H9 (cell line): ENCODE data around the gene GGACT. TPM values are rescaled to one million over a fixed set of nuclear protein-coding genes. Genes with fewer than 3 reads are reported as not detected.

ENCODE experiments used
- DNase-seq: peaks from one replicate; pipeline ENCODE4 v3.0.0-alpha.2; 2017
- H2AFZ ChIP-seq: one replicate; pipeline ENCODE4 v1.6.1; 2013; ENCODE audit warnings: mild to moderate bottlenecking, low read length, control low read depth, moderate library complexity
- H2AK5ac ChIP-seq: 2 replicates; pipeline ENCODE4 v1.6.1; 2013; ENCODE audit warnings: low read length, control low read depth, mixed read lengths; ENCODE audit not compliant: insufficient read length
- H2BK120ac ChIP-seq: one replicate; pipeline ENCODE4 v1.6.1; 2013; ENCODE audit warnings: low read depth, mild to moderate bottlenecking, low read length, control low read depth, inconsistent platforms; ENCODE audit not compliant: poor library complexity, severe bottlenecking
- H2BK12ac ChIP-seq: 2 replicates; pipeline ENCODE4 v1.6.1; 2013; ENCODE audit warnings: low read length, control low read depth, mixed read lengths, low read depth; ENCODE audit not compliant: insufficient read length
- H2BK15ac ChIP-seq: 2 replicates; pipeline ENCODE4 v1.6.1; 2013; ENCODE audit warnings: low read depth, low read length, control low read depth
- H2BK20ac ChIP-seq: one replicate; pipeline ENCODE4 v1.6.1; 2013; ENCODE audit warnings: low read depth, mild to moderate bottlenecking, low read length, control low read depth, inconsistent platforms; ENCODE audit not compliant: poor library complexity, severe bottlenecking
- H2BK5ac ChIP-seq: 2 replicates; pipeline ENCODE4 v1.6.1; 2013; ENCODE audit warnings: low read length, control low read depth, mixed read lengths; ENCODE audit not compliant: insufficient read length
- H3K14ac ChIP-seq: 2 replicates; pipeline ENCODE4 v1.6.1; 2013; ENCODE audit warnings: low read length, control low read depth; ENCODE audit not compliant: insufficient read depth
- H3K18ac ChIP-seq: 2 replicates; pipeline ENCODE4 v1.6.1; 2013; ENCODE audit warnings: low read depth, mild to moderate bottlenecking, mixed read lengths, low read length, control low read depth; ENCODE audit not compliant: insufficient read length
- H3K23ac ChIP-seq: 2 replicates; pipeline ENCODE4 v1.6.1; 2013; ENCODE audit warnings: low read length, control low read depth, mixed read lengths, low read depth; ENCODE audit not compliant: insufficient read length
- H3K23me2 ChIP-seq: 2 replicates; pipeline ENCODE4 v1.6.1; 2013; ENCODE audit warnings: low read depth, mild to moderate bottlenecking, mixed read lengths, low read length, control low read depth; ENCODE audit not compliant: insufficient read length, poor library complexity, severe bottlenecking
- H3K27ac ChIP-seq: 2 replicates; pipeline ENCODE4 v1.5.1; 2013; ENCODE audit warnings: low read length, control low read depth, mixed read lengths, low read depth; ENCODE audit not compliant: insufficient read length
- H3K27me3 ChIP-seq: 2 replicates; pipeline ENCODE4 v1.6.1; 2013; ENCODE audit warnings: low read length, control low read depth, inconsistent platforms; ENCODE audit not compliant: insufficient read depth
- H3K4ac ChIP-seq: 2 replicates; pipeline ENCODE4 v1.6.1; 2013; ENCODE audit warnings: low read depth, mild to moderate bottlenecking, control low read depth, inconsistent platforms, low read length, moderate library complexity
- H3K4me1 ChIP-seq: 2 replicates; pipeline ENCODE4 v1.6.1; 2013; ENCODE audit warnings: low read length, control low read depth, inconsistent platforms; ENCODE audit not compliant: insufficient read depth
- H3K4me2 ChIP-seq: 2 replicates; pipeline ENCODE4 v1.6.1; 2013; ENCODE audit warnings: low read length, control low read depth, mixed read lengths; ENCODE audit not compliant: insufficient read length, insufficient read depth
- H3K56ac ChIP-seq: 2 replicates; pipeline ENCODE4 v1.6.1; 2013; ENCODE audit warnings: low read depth, mild to moderate bottlenecking, mixed read lengths, low read length, control low read depth; ENCODE audit not compliant: insufficient read length
- H3K79me1 ChIP-seq: 2 replicates; pipeline ENCODE4 v1.6.1; 2013; ENCODE audit warnings: low read depth, mild to moderate bottlenecking, moderate library complexity, low read length, control low read depth, inconsistent platforms; ENCODE audit not compliant: insufficient read depth, poor library complexity, severe bottlenecking
- H3K79me2 ChIP-seq: 2 replicates; pipeline ENCODE4 v1.6.1; 2013; ENCODE audit warnings: low read length, control low read depth, inconsistent platforms; ENCODE audit not compliant: insufficient read depth
- H3K9ac ChIP-seq: 2 replicates; pipeline ENCODE4 v1.6.1; 2013; ENCODE audit warnings: low read length, control low read depth, mixed read lengths; ENCODE audit not compliant: insufficient read length; ENCODE audit errors: extremely low read depth
- H3K9me3 ChIP-seq: one replicate; pipeline ENCODE4 v1.6.1; 2013; ENCODE audit warnings: low read depth, low read length, inconsistent platforms; ENCODE audit not compliant: control insufficient read depth
- H3T11ph ChIP-seq: one replicate; pipeline ENCODE4 v1.6.1; 2013; ENCODE audit warnings: mild to moderate bottlenecking, low read length, control low read depth, inconsistent platforms
- H4K20me1 ChIP-seq: one replicate; pipeline ENCODE4 v1.6.1; 2013; ENCODE audit not compliant: control insufficient read depth, insufficient read length, insufficient read depth
- H4K5ac ChIP-seq: 2 replicates; pipeline ENCODE4 v1.6.1; 2013; ENCODE audit warnings: low read depth, mild to moderate bottlenecking, mixed read lengths, low read length, control low read depth; ENCODE audit not compliant: insufficient read length
- H4K8ac ChIP-seq: replicated peaks from 2 replicates; pipeline ENCODE4 v1.6.1; 2013; ENCODE audit warnings: low read length, control low read depth, mixed read lengths, low read depth; ENCODE audit not compliant: insufficient read length
- H4K91ac ChIP-seq: 2 replicates; pipeline ENCODE4 v1.6.1; 2013; ENCODE audit warnings: low read depth, mild to moderate bottlenecking, moderate library complexity, mixed read lengths, low read length, control low read depth; ENCODE audit not compliant: insufficient read length
- H3K27ac Mint-ChIP-seq, 3 experiments: 2 replicates in 2 of 3; 3 replicates in 1 of 3; pipeline ENCODE4 v1.8.0; 2020 to 2021; ENCODE audit warnings: mixed read lengths in 3 of 3, mild to moderate bottlenecking in 1 of 3, moderate library complexity in 1 of 3
- H3K27me3 Mint-ChIP-seq: 2 replicates; pipeline ENCODE4 v1.8.0; 2021; ENCODE audit warnings: low read depth, mild to moderate bottlenecking, moderate library complexity, mixed read lengths
- H3K36me3 Mint-ChIP-seq, 3 experiments: 2 replicates in 2 of 3; 3 replicates in 1 of 3; pipeline ENCODE4 v1.8.0; 2020 to 2021; ENCODE audit warnings: low read depth in 3 of 3, mixed read lengths in 3 of 3; ENCODE audit not compliant: insufficient read depth in 1 of 3
- H3K4me1 Mint-ChIP-seq, 2 experiments: 2 replicates each; pipeline ENCODE4 v1.8.0; 2020; ENCODE audit warnings: mixed read lengths in 2 of 2
- H3K4me3 Mint-ChIP-seq, 2 experiments: 2 replicates in 1 of 2; 3 replicates in 1 of 2; pipeline ENCODE4 v1.8.0; 2020 to 2021; ENCODE audit warnings: mild to moderate bottlenecking in 2 of 2, mixed read lengths in 2 of 2, moderate library complexity in 1 of 2
- H3K9me3 Mint-ChIP-seq, 2 experiments: 2 replicates in 1 of 2; 3 replicates in 1 of 2; pipeline ENCODE4 v1.8.0; 2020; ENCODE audit warnings: mild to moderate bottlenecking in 2 of 2, mixed read lengths in 2 of 2, moderate library complexity in 1 of 2
- CTCF ChIP-seq: fragments of 200-600 bp; sonication (generic); conservative IDR thresholded peaks from 3 replicates; pipeline ENCODE4 v1.8.0; 2021; ENCODE audit warnings: antibody characterized with exemption, mild to moderate bottlenecking
- WGBS: extraction: QIAGEN DNeasy Blood & Tissue Kit; methylation state at CpG from one replicate; pipeline ENCODE4 v1.1.7; 2013; ENCODE audit warnings: missing lambda C conversion rate, low lambda C conversion rate, mixed read lengths; ENCODE audit not compliant: insufficient read length; ENCODE audit errors: extremely low coverage; 5-methylcytosine and 5-hydroxymethylcytosine counted together
- total RNA-seq: library from RNA; stranded (reverse); gene quantifications from 2 replicates; pipeline ENCODE4 v1.2.1, GENCODE V29; 2021

The GGACT gene
- total RNA-seq, 1 experiment from 2014 or later, result 1.3 TPM

- Histone ChIP-seq H2BK5ac (no peak overlapping the region), H2BK120ac (no peak overlapping the region), H2BK15ac (no peak overlapping the region), H3K79me2 (no peaks in the 10 kb centered on the region), H3K79me1 (no peaks in the 10 kb centered on the region), H4K91ac (no peak overlapping the region), H2AFZ (no peak overlapping the region), H4K8ac (no peak overlapping the region), H3K9me3 (no peaks in the 10 kb centered on the region), H3K23ac (no peak overlapping the region), H2AK5ac (no peak overlapping the region), H3T11ph (no peak overlapping the region), H3K14ac (no peak overlapping the region), H2BK20ac (no peak overlapping the region), H3K9ac (no peak overlapping the region), H3K27me3 (no peaks in the 10 kb centered on the region), H2BK12ac (no peak overlapping the region), H3K56ac (no peak overlapping the region), H3K27ac (no peak overlapping the region), H4K5ac (no peak overlapping the region), H3K4me1 (peaks cover 15% of the 10 kb centered on the region; the same call in 1 of the 2 replicates), H3K18ac (no peak overlapping the region), H3K4me2 (no peak overlapping the region), H3K4ac (no peak overlapping the region), H4K20me1 (no peaks in the 10 kb centered on the region), H3K23me2 (no peaks in the 10 kb centered on the region)
- no peaks in the 10 kb centered on the region for H3K27me3 Mint-ChIP-seq
- H3K36me3 Mint-ChIP-seq, result peaks cover 0 to under 1% (median 0%) of the 10 kb centered on the region in 3 experiments; a peak in 3 of 7 replicates
- no peak overlapping the region for H3K4me3 Mint-ChIP-seq
- H3K27ac Mint-ChIP-seq, result 0 out of 7 replicates have a peak overlapping the region, but pooled peaks of 1 of the 3 experiments have one; percentile 21
- peaks cover 52 to 59% of the 10 kb centered on the region in 2 experiments for H3K4me1 Mint-ChIP-seq
- no CpG with 5 or more reads among the region's 19 CpGs for WGBS
- no peak for DNase-seq
- no peak for TF ChIP-seq CTCF
- H3K9me3 Mint-ChIP-seq, result no peaks in the 10 kb centered on the region
Observed at GRCh38 chr13:100521851-100522617, 66.6 kb downstream of the GGACT start.
